Fibroblast of gingiva (primary cell): ENCODE results near the gene GALNT1.
"Not testable (repeated sequence)": the region's sequence is repeated elsewhere in the genome, so short reads cannot be mapped to it uniquely, and the experiment has no call there.

ENCODE experiments used
- DNase-seq: peaks from one replicate; pipeline ENCODE4 v3.0.0-alpha.2; 2011; ENCODE audit warnings: low read depth

Gene GALNT1

GRCh38 chr18:35581546-35581897 is at the start of gene GALNT1:
Gene GALNT1 (plus strand): TSS chr18:35581740. CDS start chr18:35654663, 72,923 bp downstream.
- DNase-seq = no peak

GRCh38 chr18:35533916-35534405 is 47.6 kb upstream of the GALNT1 start:
- no peak for DNase-seq

GRCh38 chr18:35535297-35535696 is 46.2 kb upstream of the GALNT1 start:
- DNase-seq = no peak

GRCh38 chr18:35542356-35542755 is 39.2 kb upstream of the GALNT1 start:
- DNase-seq = no peak

GRCh38 chr18:35547008-35547605 is 34.4 kb upstream of the GALNT1 start:
- no peak for DNase-seq

GRCh38 chr18:35549564-35549963 is 32.0 kb upstream of the GALNT1 start:
- no peak for DNase-seq

GRCh38 chr18:35553300-35553699 is 28.2 kb upstream of the GALNT1 start:
- no peak for DNase-seq

GRCh38 chr18:35555538-35555937 is 26.0 kb upstream of the GALNT1 start:
- not testable (repeated sequence) for DNase-seq

GRCh38 chr18:35559867-35560266 is 21.7 kb upstream of the GALNT1 start:
- no peak for DNase-seq

- no peak for DNase-seq
Observed at GRCh38 chr18:35564795-35565453, 16.6 kb upstream of the GALNT1 start.

GRCh38 chr18:35566019-35566418 is 15.5 kb upstream of the GALNT1 start:
- no peak for DNase-seq

- no peak for DNase-seq
Observed at GRCh38 chr18:35570182-35570581, 11.4 kb upstream of the GALNT1 start.

- DNase-seq = no peak
Observed at GRCh38 chr18:35571138-35571537, 10.4 kb upstream of the GALNT1 start.

GRCh38 chr18:35572644-35573043 is 8.9 kb upstream of the GALNT1 start:
- no peak for DNase-seq

- DNase-seq = no peak
Observed at GRCh38 chr18:35573531-35573930, 8.0 kb upstream of the GALNT1 start.

- DNase-seq = not testable (repeated sequence)
Observed at GRCh38 chr18:35576240-35576845, 5.2 kb upstream of the GALNT1 start.

GRCh38 chr18:35577045-35577848 is 4.3 kb upstream of the GALNT1 start:
- DNase-seq = no peak

GRCh38 chr18:35578481-35578880 is 3.1 kb upstream of the GALNT1 start:
- DNase-seq = no peak

GRCh38 chr18:35578936-35579335 is 2.6 kb upstream of the GALNT1 start:
- no peak for DNase-seq

- DNase-seq = peak; percentile 54
Observed at GRCh38 chr18:35580701-35581539, 620 bp upstream of the GALNT1 start.

- no peak for DNase-seq
Observed at GRCh38 chr18:35581898-35582641, 530 bp downstream of the GALNT1 start.
